NCI-H187 treated with DMSO at 0.1 percent for 48 hours (cell line): ENCODE data around the gene FAM222B.
A peak's percentile ranks its signal among the peaks of the same experiment; 100 is the strongest.
"Not testable (repeated sequence)": the region's sequence is repeated elsewhere in the genome, so short reads cannot be mapped to it uniquely, and the experiment has no call there.

Experiments used
- DNase-seq: peaks from one replicate; lab custom pipeline; 2025; lab: John Stamatoyannopoulos, UW

Gene FAM222B

GRCh38 chr17:28726627-28727491, 115.7 kb downstream of the FAM222B start:
- peak; percentile 91 for DNase-seq

- DNase-seq = no peak
These were observed 116.4 kb downstream of the FAM222B start, which contains the start of gene TLCD1 for GRCh38 chr17:28726226-28726626. TSS of gene TLCD1 (minus strand) at chr17:28726233. CDS start at chr17:28726097, 136 bp downstream.

GRCh38 chr17:28725660-28726225, 116.8 kb downstream of the FAM222B start:
- DNase-seq = no peak

DNA sequence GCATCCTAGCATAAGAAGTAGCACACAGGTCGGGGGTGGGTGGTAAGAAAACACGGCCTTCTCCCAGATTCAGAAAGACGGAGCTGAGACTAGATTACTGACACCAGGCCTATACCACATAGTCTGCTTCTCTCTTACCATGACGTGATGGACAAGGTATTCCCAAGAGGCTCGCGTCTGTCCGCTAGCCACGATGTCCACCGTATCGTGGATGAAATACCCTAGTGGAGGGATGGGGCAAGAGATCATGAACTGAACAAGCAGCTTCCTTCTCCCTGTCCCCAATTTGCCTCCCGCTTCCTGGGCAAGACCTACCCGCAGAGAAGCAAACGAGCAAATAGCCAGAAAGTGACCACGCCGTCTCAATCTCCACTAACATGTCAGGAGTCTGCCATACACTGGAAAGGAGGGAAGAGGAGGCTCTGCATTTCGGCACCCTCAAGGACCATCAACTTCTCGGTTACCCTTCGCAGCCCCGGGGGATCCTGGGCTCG, 117.4 kb downstream of the FAM222B start:
- no peak for DNase-seq

DNA sequence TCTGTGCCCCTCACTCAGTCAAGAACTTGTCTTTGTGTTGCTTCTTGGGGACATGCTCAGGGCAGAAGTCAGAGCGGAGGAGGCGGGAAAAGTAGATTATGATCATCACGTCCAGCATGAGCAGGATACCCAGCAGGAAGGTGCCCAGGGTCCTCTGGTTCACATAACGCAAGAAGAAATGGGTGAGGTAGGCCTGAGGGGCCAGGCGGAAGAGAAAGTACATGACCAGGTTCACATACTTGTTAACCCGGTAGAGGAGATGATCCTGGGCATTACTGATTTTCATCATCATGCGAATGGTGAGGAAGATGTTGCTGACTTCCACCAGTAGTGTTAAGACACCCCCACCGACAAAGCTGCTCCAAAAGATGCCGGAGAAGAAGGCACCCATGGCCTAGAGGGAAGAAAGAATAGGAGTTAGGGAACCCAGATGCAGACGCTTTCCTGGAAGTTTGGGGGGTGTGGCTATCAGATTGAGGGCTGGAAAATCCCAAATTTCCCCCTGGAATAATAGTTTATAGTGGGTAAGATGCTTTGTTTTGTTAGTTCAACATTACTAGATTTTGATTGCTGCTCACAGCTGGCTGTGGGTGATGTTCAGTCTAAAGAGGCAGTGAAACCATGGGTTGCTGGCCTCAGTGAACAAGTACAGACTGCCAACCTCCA, 118.0 kb downstream of the FAM222B start:
- DNase-seq = no peak

- not testable (repeated sequence) for DNase-seq
These were observed 118.6 kb downstream of the FAM222B start for GRCh38 chr17:28723836-28724499.

DNA sequence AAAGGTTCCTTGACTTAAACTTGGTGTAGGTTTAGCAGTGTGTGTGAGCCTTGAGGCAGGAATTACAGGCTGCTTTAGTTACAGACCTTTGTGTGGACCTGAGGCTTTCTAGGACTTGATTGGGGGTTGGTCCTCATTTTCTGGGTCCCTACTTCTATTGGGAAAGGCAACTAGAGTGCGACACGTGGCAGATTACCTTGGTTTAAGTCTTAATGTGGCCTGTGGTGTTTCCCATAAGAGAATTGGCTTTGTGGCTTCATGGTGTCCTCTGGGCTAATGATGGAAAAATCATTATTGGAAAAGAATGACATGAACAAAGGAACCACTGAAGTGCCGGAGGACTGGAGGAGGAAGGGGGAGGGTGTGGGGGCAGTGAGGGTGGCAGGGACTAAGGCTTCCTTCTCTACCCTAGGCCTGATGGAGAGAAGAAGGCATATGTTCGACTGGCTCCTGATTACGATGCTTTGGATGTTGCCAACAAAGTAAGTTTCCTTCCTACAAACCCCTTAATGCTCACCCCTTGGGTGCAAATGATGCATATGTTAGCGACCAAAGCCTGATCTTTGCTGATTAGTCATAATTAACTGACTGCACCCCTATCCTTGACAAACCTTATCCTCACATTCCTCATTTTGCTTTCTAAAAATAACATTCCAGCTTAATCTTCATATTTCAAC, 119.3 kb downstream of the FAM222B start:
- no peak for DNase-seq

DNA sequence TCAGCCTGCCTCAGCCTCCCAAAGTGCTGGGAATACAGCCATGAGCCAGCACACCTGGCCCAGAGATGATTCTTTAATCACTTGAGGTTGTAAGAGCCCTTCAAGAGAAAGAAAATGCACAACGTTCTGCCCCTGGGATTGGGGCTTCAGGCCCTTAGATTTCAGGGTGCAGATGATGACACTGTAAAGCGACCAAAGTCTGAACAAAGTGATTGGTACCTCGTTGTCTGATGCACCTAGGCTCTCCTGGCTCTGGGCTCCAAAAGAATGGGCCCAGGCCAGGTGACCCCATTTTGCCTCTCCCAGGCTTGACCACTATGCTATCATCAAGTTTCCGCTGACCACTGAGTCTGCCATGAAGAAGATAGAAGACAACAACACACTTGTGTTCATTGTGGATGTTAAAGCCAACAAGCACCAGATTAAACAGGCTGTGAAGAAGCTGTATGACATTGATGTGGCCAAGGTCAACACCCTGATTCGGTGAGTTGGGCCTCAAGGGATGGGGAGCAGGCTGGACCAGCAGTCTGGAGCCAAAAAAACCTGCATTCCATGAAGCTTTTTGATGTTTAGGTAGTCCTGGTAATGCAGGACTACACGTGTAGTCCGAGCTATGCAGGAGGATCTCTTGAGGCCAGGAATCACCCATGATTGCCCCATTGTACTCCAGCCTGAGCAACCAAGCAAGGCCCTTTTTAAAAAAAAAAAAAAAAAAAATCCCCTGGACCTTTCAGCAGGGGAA, 120.0 kb downstream of the FAM222B start:
- DNase-seq = no peak

DNA sequence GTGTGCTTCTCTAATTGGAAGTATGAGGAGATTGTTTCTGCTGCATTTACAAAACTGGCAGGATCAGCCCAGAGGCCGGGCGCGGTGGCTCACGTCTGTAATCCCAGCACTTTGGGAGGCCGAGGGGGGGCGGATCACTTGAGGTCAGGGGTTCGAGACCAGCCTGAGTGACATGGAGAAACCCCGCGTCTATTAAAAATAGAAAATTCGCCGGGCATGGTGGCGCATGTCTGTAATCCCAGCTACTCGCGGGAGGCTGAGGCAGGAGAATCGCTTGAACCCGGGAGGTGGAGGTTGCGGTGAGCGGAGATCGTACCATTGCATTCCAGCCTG, 121.6 kb downstream of the FAM222B start:
- not testable (repeated sequence) for DNase-seq

DNA sequence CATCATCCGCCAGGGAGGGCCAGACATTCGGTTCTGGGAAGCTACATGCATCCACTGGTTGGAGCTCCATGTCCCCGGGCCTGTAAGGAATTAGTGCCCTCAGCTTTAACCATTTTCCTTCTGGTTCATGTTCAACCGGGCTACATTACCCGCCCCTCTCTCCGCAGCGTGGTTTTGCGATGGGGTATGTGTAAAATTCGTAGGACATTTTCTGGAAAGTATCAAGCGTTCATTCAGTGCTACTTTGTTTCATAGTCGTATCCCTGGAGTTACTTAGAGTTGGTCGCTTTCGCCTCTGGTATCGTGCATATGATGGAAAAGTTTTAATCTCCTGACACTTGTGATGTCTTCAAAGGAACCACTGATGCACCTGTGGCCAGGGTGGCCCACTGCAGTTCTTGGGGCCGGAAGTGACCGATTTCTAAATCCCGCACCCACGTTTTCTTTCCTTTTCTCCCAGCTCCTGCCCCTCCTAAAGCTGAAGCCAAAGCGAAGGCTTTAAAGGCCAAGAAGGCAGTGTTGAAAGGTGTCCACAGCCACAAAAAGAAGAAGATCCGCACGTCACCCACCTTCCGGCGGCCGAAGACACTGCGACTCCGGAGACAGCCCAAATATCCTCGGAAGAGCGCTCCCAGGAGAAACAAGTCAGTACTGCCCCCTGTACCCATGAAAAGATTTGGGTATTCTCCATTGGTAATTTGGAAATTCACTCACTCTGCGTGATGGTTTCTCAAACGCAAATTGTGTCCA, 122.2 kb downstream of the FAM222B start:
- no peak for DNase-seq

DNA sequence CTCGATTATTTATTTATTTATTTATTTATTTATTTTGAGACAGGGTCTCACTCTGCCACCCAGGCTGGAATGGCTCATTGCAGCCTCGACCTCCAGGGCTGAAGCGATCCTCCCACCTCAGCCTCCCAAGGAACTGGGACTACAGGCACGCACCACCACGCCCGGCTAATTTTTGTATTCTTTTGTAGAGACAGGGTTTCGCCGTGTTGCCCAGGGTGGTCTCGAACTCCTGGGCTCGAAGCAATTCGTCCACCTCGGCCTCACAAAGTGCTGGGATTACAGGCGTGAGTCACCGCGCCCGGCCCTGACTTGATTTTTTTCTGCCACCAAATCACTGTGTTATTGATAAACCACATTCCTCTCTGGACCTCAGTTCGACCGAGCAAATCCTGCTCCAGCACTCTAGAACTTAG, 123.6 kb downstream of the FAM222B start:
- no peak for DNase-seq

DNA sequence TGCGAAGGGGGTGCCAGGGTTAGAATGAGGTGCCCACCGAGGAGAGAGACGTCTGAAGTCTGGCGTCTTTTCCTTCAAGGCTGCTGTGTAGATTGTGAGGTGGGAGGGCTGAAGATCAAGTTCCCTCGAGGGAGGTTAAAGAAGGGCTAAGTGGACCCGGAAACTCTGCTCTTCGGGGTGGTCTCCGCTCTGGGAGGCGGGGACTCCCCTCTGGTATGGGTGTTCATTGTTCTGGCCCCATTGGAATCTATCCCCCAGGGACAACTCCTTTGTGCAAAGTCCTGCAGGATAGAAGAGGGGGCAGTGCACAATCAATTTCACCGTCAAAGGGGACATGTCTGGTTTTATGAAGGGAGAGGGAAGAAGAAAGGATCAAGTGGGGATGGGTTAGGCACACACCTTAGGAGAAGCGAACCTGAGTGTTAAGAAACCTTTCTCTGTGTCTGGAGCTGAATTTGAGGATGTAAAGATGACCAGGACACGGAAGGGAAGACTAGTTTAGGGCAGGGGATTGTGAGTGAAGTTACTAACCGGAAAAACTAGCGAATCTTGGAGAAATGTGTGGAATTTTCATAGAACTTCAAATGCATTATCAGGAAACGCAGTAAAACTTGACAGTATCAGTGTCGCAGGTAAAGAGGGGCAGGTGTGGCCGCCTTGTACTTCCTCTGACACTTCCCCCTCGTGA, 124.1 kb downstream of the FAM222B start:
- no peak for DNase-seq

GRCh38 chr17:28717578-28718332, 124.8 kb downstream of the FAM222B start, which contains the start of gene RAB34:
TSS of gene RAB34 (minus strand) at chr17:28717868. CDS start at chr17:28717266, 602 bp downstream.
- no peak for DNase-seq

GRCh38 chr17:28716740-28717577, 125.6 kb downstream of the FAM222B start:
- DNase-seq = no peak

DNA sequence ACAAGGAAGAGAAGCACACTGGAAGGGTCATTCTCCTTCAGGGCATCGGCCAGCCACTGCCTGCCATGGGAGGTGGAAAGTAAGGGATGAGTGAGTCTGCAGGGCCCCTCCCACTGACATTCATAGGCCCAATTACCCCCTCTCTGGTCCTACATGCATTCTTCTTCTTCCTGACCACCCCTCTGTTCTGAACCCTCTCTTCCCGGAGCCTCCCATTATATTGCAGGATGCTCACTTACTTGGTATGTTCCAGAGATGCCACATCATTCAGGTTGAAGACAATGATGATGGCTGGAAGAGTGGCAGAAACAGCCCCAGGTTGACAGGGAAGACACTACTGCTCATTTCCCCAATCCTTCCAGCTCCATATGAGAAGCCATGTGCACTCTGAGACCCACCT, 127.4 kb downstream of the FAM222B start:
- DNase-seq = no peak

GRCh38 chr17:28714281-28714680, 128.3 kb downstream of the FAM222B start:
- DNase-seq = no peak

DNA sequence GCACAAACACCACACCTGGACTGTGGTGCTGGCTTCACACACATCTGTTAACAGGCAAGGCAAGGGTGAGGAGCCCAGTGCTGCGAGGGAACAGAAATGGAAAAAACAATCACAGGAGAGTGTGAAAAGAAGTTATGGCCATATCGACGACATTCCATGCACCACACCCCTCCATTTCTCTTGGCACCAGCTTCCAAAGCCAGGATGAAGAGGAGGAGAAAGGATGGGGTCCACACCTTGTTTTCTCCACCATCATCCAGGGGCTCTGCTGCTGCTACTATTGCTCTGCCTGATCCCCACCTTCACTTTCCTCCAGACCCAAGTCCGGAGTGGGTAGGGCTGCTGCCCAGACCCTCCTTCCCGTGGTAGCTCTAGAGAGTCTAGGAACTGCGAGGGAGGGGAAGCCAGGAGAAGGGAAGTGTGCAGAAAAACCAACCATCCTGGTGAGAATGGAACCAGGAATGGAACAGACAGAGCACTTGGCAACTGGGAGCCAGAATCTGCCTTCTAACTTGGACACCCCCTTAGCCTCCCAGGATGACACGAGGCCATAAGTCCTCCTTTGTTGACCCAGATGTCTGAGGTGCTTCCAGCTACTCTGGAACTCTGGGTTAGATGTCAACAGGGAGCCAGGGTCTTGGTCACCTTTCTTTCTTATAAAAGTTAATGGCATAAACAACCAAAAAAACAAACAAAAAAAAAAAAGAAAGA, 129.7 kb downstream of the FAM222B start:
- DNase-seq = no peak
